ENCODE measurements around the gene PLXND1. TPM values are rescaled to one million over a fixed set of nuclear protein-coding genes. Genes with fewer than 3 reads are reported as not detected.

The PLXND1 gene
- total RNA-seq, 1 experiment from 2014 or later, result 47.3 TPM

DNA sequence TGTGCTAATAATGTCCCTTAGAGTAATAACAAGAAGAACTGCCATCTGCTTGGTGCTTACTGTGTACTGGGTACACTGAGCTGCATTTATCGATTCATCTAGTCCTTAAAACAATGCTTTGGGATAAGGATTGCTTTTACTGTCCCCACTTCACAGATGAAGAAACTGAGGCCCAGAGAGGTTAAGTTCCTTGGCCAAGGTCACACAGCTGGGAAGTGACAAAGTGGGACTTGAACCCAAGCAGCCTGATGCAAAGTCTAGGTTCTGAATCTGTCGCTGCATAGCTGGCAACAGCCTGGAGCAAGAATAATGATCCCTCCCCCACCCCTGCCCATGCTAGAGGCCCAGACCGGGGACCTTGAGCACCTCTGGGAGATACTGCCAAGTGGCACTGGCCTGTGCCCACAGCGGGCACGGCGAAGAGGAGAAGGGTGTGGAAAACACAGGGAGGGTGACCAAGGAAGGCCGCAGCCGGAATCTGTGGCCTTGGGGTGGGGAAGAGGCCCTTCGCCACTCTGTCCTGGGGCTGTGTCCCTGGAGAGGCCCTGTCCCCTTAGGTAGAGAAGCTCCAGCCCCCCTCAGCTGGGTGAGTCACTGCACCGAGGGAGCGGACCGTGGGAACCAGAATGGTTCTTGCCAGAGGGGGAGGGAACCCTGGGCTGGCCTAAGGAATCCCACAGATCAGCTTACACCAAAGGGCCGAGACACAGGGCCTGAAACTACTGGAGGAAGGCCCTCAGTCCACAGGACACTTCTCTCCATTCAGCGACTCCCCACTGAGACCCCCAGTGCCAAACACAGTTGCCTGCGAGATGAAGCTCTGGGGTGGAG, 3.5 kb downstream of the PLXND1 start (continued):
- no peak for TF ChIP-seq RAD21 (IDR thresholded peaks at IDR 0.05; ENCODE audit: low read depth)
- no peak for TF ChIP-seq ZNF274 (IDR thresholded peaks at IDR 0.05; ENCODE audit: low read depth, low read length)
- no peak for TF ChIP-seq CBX3 (IDR thresholded peaks at IDR 0.05; ENCODE audit: low read depth)
- TF ChIP-seq YY1 (IDR thresholded peaks at IDR 0.05; ENCODE audit: extremely low read depth, insufficient replicate concordance, low read depth, low read length), result no peak
- TF ChIP-seq POLR2AphosphoS5 (IDR thresholded peaks at IDR 0.05; ENCODE audit: low read depth, low read length), result no peak
- TF ChIP-seq, protein P1, sequence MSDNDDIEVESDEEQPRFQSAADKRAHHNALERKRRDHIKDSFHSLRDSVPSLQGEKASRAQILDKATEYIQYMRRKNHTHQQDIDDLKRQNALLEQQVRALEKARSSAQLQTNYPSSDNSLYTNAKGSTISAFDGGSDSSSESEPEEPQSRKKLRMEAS (IDR thresholded peaks at IDR 0.05), result no peak
- no peak for TF ChIP-seq SRF (IDR thresholded peaks at IDR 0.05; ENCODE audit: low read depth)
- TF ChIP-seq SP1 (IDR thresholded peaks at IDR 0.05; ENCODE audit: low read depth), result no peak

DNA sequence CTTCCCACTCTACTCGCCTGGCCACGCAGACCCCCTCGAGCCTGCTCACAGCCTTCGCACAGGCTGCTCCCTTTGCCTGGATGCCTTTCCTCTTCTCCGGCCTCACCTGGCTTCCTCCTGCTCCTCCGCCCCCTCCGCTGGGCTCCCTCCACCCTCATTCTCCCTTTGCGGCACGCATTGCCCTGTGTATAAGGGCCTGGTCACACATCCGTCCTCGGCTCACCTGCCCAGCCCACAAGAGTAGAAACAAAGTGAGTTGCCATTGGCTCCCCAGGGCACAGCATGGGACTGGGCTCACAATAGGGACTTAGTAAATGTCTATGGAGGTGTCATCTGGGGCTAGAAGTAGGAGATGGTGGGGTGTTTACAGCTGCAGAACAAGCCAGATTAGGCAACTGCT, 4.2 kb downstream of the PLXND1 start:
- H3K4me1 ChIP-seq (ENCODE audit: control insufficient read depth in 1 of 2, insufficient read depth in 2 of 2, low read length in 2 of 2), result peaks cover 15 to 40% of the 10 kb centered on the region in 2 experiments
- BruUV-seq (replicated peaks), result no TSS peak
- ATAC-seq (no peak), DNase-seq (ENCODE audit: low read depth, low spot score) (no peak)
- H3K9me3 ChIP-seq (ENCODE audit: control insufficient read depth in 1 of 2, insufficient read depth in 1 of 2, low read depth in 1 of 2, low read length in 2 of 2), result no peaks in the 10 kb centered on the region
- no peaks in the 10 kb centered on the region for H3K9me2 ChIP-seq (ENCODE audit: insufficient read depth)
- H3K27me3 ChIP-seq (ENCODE audit: insufficient read depth, low read length), result no peaks in the 10 kb centered on the region
- no peaks in the 10 kb centered on the region for H4K20me1 ChIP-seq (ENCODE audit: insufficient read depth)
- no peak overlapping the region for H3K27ac ChIP-seq (ENCODE audit: low read depth, low read length)
- H3K9ac ChIP-seq (ENCODE audit: low read length), result no peak overlapping the region
- ChIA-PET RAD21 (ENCODE audit: low non-redundant PET in 1 of 2, low total read pairs in 2 of 2, uncharacterized antibody in 2 of 2, unreplicated experiment in 2 of 2) (no interaction called here), POLR2A (no interaction called here), CTCF (no interaction called here)
- H3K4me3 ChIP-seq (replicated peaks in 1 of 2; ENCODE audit: low read depth in 1 of 2, low read length in 2 of 2), result no peak overlapping the region
- peaks cover 59% of the 10 kb centered on the region for H3K79me2 ChIP-seq (ENCODE audit: insufficient read depth, low read length)
- TF ChIP-seq ZNF274 (IDR thresholded peaks at IDR 0.05; ENCODE audit: low read depth, low read length), result no peak
- TF ChIP-seq CBX3 (IDR thresholded peaks at IDR 0.05; ENCODE audit: low read depth), result no peak
- no peaks in the 10 kb centered on the region for H3K36me3 ChIP-seq (ENCODE audit: control insufficient read depth in 1 of 2, insufficient read depth in 2 of 2, low read length in 2 of 2)
- no peak overlapping the region for H3K4me2 ChIP-seq (ENCODE audit: low read length)
- intact Hi-C loops (cut with micrococcal nuclease), result no loop called here
- H2AFZ ChIP-seq (ENCODE audit: low read depth, low read length, poor library complexity, severe bottlenecking), result no peak overlapping the region

Data from HCT116 (cell line).